GM12873 (cell line): Measurements from ENCODE around the gene WWOX.

Experiments
- TF ChIP-seq, protein P1 (sequence below): IDR thresholded peaks from 2 replicates; pipeline ENCODE4 v1.5.1; 2012; ENCODE audit warnings: low read depth, mild to moderate bottlenecking, moderate library complexity, low read length, control low read depth; ENCODE audit not compliant: insufficient read depth; ENCODE audit errors: missing control alignments

The WWOX gene

DNA sequence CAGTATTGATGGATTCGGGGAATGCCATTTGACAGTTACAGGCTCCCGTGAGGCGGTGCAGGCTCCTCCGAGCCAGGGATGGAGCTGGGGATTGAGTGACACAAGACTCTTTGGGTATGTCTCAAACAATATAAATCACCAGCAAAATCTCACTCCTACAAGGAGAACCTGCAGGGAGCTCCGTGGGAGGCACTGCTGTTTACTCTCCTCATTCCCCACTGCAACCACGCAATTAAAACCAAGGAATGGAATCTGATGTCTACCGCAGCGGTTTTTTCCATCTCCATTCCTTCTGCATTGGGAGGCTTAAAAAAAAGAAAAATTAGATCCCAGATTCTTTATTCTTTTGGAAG is 157.9 kb downstream of the WWOX start:
- TF ChIP-seq, protein P1, sequence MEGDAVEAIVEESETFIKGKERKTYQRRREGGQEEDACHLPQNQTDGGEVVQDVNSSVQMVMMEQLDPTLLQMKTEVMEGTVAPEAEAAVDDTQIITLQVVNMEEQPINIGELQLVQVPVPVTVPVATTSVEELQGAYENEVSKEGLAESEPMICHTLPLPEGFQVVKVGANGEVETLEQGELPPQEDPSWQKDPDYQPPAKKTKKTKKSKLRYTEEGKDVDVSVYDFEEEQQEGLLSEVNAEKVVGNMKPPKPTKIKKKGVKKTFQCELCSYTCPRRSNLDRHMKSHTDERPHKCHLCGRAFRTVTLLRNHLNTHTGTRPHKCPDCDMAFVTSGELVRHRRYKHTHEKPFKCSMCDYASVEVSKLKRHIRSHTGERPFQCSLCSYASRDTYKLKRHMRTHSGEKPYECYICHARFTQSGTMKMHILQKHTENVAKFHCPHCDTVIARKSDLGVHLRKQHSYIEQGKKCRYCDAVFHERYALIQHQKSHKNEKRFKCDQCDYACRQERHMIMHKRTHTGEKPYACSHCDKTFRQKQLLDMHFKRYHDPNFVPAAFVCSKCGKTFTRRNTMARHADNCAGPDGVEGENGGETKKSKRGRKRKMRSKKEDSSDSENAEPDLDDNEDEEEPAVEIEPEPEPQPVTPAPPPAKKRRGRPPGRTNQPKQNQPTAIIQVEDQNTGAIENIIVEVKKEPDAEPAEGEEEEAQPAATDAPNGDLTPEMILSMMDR: no peak

DNA sequence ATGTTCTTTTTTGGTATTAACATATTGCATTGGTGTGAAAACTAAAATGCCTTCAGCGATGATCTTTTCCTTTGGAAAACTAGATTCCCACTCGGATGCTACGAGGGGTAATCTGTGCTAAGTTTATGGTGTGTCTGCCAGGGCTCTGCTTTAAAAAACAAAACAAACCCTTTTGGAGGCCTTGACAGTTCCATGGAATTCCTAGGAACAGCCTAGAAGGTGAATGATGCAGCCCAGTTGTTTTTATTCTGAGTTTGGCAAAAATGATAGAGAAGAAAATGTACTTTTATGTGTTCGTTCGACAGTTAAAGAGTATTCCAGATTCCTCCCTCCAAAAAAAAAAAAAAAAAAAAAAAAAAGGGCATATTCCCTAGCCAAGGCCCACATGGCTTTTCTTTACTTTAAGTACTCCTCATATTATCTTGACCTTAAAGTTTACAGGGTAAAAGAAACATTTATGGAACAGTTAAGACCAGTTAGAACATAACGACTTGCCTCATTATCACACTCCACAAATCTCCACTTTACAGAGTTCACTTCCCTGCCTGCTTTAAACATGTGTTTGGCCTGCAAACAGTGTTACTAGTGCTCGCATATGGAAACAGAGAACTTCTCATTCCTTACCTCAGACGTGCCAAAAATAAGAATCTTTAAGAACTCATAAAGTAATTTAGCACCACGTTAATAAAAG is 159.1 kb downstream of the WWOX start:
- TF ChIP-seq, protein P1: no peak

DNA sequence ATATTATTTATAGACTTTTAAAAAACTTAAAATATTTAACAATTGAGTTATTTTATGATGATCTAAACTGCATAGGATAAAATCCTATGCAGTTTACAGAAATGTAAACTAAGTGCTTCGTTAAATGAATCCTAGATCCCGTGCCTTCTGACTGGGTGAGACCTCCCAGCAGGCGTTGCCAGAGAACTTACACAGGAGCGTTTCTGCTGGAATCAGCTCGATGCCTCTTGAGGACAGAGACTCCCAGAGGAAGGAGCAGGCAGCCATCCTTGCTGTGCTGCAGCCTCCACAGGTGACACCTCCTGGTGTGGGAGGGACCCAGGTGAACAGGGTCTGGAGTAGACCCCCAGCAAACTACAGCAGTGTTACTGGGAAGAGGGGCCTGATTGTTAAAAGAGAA is 160.4 kb downstream of the WWOX start:
- TF ChIP-seq, protein P1: no peak

DNA sequence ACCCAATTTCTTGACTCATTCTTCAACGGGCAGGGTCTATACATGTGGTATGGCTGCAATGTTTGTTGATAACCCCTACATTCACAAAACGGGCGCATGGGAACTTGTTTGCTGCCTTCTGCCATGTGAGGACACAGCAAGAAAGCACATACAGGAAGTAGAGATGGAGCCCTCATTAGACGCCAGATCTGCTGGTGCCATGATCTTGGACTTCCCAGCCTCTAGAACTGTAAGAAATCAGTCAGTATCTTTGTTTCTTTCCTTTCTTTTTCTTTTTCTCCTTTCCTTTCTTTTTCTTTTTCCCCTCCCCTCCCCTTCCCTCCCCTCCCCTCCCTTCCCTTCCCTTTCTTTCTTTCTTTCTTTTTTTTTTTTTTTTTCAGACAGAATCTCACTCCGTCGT is 165.2 kb downstream of the WWOX start:
- TF ChIP-seq, protein P1: no peak

DNA sequence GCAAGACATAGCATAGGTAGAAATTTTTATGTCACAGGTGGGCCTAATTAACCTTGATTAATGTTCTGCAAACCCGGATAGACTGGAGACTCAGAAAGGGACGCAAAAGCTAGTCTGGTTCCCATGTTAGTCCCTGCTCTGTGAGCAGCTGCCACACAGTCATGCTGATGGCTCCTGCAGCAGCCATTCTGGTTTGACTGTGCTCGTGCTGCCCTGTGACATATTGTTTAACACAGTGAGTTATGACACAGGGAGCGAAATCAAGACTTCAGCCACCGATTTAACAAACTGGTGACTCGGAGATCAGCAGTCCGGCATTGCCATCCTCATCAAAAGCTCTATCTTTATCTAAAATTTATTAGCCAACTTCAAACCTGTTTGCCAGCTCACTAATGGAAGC is 169.8 kb downstream of the WWOX start:
- TF ChIP-seq, protein P1: no peak

DNA sequence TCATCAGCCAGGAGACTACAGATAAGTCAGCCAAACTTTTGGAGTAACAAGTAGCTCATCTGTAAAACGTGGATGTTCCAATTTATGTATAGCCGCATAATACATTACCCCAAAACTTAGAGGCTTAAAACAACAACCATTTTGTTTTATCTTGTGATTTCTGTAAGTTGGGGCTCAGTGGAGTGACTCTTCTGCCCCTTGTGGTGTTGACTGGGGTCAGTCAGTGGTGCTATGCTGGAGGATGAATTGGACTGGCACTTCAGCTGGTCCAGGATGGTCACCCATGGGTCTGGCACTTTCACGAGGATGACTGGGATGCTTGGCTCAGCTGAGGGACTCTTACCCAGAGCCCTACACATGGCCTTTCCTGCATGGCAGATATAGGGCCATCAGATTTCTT is 172.5 kb downstream of the WWOX start:
- TF ChIP-seq, protein P1: no peak

DNA sequence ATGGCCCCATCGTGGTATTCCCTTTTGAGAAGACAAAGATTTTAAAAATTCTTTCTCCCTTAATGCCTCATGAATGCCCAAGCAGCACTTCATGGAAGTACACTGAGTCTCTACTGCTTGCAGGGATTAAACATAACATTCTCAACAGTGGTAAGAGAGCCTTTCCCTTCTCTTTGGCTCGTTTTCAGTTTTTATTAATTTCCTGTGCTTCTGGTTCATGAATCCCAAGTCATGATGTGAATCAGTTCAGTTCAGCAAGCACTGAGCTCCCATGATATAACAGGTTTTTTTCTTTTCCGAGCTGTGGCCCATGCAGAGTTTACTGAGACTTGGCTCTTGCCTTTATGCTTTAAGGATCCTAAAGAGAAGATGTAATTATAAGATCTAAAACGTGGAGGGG is 175.3 kb downstream of the WWOX start:
- TF ChIP-seq, protein P1: no peak
